Hematopoietic multipotent progenitor cell treated with erythropoietin and hydrocortisone succinate and interleukin-3 and kit ligand, for 15 days (in vitro differentiated cells): Measurements from ENCODE around the gene SKIC3.

Source experiments
- DNase-seq: peaks from one replicate; pipeline ENCODE4 v3.0.0-alpha.2; 2015; ENCODE audit warnings: low spot score

SKIC3 gene

GRCh38 chr5:95531491-95531890, 23.3 kb downstream of the SKIC3 start:
- no peak for DNase-seq

- DNase-seq: no peak
These were observed 24.4 kb downstream of the SKIC3 start for GRCh38 chr5:95530416-95530815.

- no peak for DNase-seq
These were observed 26.2 kb downstream of the SKIC3 start for GRCh38 chr5:95528565-95528964.

GRCh38 chr5:95526871-95527270, 27.9 kb downstream of the SKIC3 start:
- DNase-seq: no peak

- DNase-seq: no peak
These were observed 30.4 kb downstream of the SKIC3 start for GRCh38 chr5:95524423-95524822.

GRCh38 chr5:95520206-95520605, 34.6 kb downstream of the SKIC3 start:
- no peak for DNase-seq

GRCh38 chr5:95519681-95520080, 35.1 kb downstream of the SKIC3 start:
- DNase-seq: no peak

- DNase-seq: no peak
These were observed 35.6 kb downstream of the SKIC3 start for GRCh38 chr5:95519151-95519550.

GRCh38 chr5:95518417-95518816, 36.4 kb downstream of the SKIC3 start:
- no peak for DNase-seq

GRCh38 chr5:95511606-95512005, 43.2 kb downstream of the SKIC3 start:
- DNase-seq: no peak

- no peak for DNase-seq
These were observed 46.2 kb downstream of the SKIC3 start for GRCh38 chr5:95508550-95508949.
